Ramos (cell line): ENCODE results near the gene ID4.

ENCODE experiments used
- in situ Hi-C: fragments of 300-500 bp; cut with MboI; formaldehyde crosslinking; loops from one replicate; pipeline ENCODE4 v1.14.3; 2022; ENCODE audit warnings: low sequenced_read_pairs; ENCODE audit not compliant: unreplicated experiment

ID4 gene

GRCh38 chr6:19830171-19830570 is 7.0 kb upstream of the ID4 start:
- in situ Hi-C loops = loop anchor here (25.0 kb wide), 1 partner anchor 1493 kb away; no protein-coding TSS in a partner anchor

GRCh38 chr6:19831358-19831757 is 5.8 kb upstream of the ID4 start:
- in situ Hi-C loops = loop anchor here (25.0 kb wide), 1 partner anchor 1494 kb away; no protein-coding TSS in a partner anchor

GRCh38 chr6:19833947-19834346 is 3.2 kb upstream of the ID4 start:
- in situ Hi-C loops = loop anchor here (25.0 kb wide), 1 partner anchor 1497 kb away; no protein-coding TSS in a partner anchor

GRCh38 chr6:19834858-19835257 is 2.3 kb upstream of the ID4 start:
- in situ Hi-C loops = loop anchor here (25.0 kb wide), 1 partner anchor 1498 kb away; no protein-coding TSS in a partner anchor

GRCh38 chr6:19835605-19836004 is 1.6 kb upstream of the ID4 start:
- in situ Hi-C loops = loop anchor here (25.0 kb wide), 1 partner anchor 1498 kb away; no protein-coding TSS in a partner anchor

GRCh38 chr6:19837511-19838441 is 606 bp downstream of the ID4 start:
- in situ Hi-C loops = loop anchor here (25.0 kb wide), 1 partner anchor 1500 kb away; no protein-coding TSS in a partner anchor

- in situ Hi-C loops = loop anchor here (25.0 kb wide), 1 partner anchor 1501 kb away; no protein-coding TSS in a partner anchor
These were observed 1.5 kb downstream of the ID4 start for GRCh38 chr6:19838442-19839236.

- in situ Hi-C loops = loop anchor here (25.0 kb wide), 1 partner anchor 1502 kb away; no protein-coding TSS in a partner anchor
These were observed 2.0 kb downstream of the ID4 start for GRCh38 chr6:19839237-19839546.

- in situ Hi-C loops = loop anchor here (25.0 kb wide), 1 partner anchor 1502 kb away; no protein-coding TSS in a partner anchor
These were observed 2.6 kb downstream of the ID4 start for GRCh38 chr6:19839788-19840187.

- in situ Hi-C loops = loop anchor here (25.0 kb wide), 1 partner anchor 1504 kb away; no protein-coding TSS in a partner anchor
These were observed 4.0 kb downstream of the ID4 start for GRCh38 chr6:19841181-19841580.

- in situ Hi-C loops = loop anchor here (25.0 kb wide), 1 partner anchor 1505 kb away; no protein-coding TSS in a partner anchor
These were observed 5.0 kb downstream of the ID4 start for GRCh38 chr6:19842030-19842615.

- in situ Hi-C loops = loop anchor here (25.0 kb wide), 1 partner anchor 1507 kb away; no protein-coding TSS in a partner anchor
These were observed 7.5 kb downstream of the ID4 start for GRCh38 chr6:19844689-19845088.

GRCh38 chr6:19845266-19846041 is 8.3 kb downstream of the ID4 start:
- in situ Hi-C loops = loop anchor here (25.0 kb wide), 1 partner anchor 1508 kb away; no protein-coding TSS in a partner anchor

- in situ Hi-C loops = loop anchor here (25.0 kb wide), 1 partner anchor 1511 kb away; no protein-coding TSS in a partner anchor
These were observed 11.4 kb downstream of the ID4 start for GRCh38 chr6:19848465-19849029.

GRCh38 chr6:19849196-19849595 is 12.0 kb downstream of the ID4 start:
- in situ Hi-C loops = loop anchor here (25.0 kb wide), 1 partner anchor 1512 kb away; no protein-coding TSS in a partner anchor

- in situ Hi-C loops = loop anchor here (25.0 kb wide), 1 partner anchor 1512 kb away; no protein-coding TSS in a partner anchor
These were observed 12.6 kb downstream of the ID4 start for GRCh38 chr6:19849755-19850154.

GRCh38 chr6:19851241-19852089 is 14.3 kb downstream of the ID4 start:
- in situ Hi-C loops = no loop called here

- in situ Hi-C loops = no loop called here
These were observed 14.9 kb downstream of the ID4 start for GRCh38 chr6:19852090-19852457.
